Measurements from ENCODE around the gene ACOX1. TPM values are rescaled to one million over a fixed set of nuclear protein-coding genes. Genes with fewer than 3 reads are reported as not detected.
"Not testable (repeated sequence)": the region's sequence is repeated elsewhere in the genome, so short reads cannot be mapped to it uniquely, and the experiment has no call there.

The ACOX1 gene
- total and polyA plus RNA-seq, 2 donors (not counting 1 experiment from before 2014, with no cell fraction given), result 6.6 to 31.2 TPM

GRCh38 chr17:75975757-75976174, 3.2 kb downstream of the ACOX1 start:
- DNase-seq, result no peak
- H3K9me3 ChIP-seq (ENCODE audit: control extremely low read depth in 1 of 3, control insufficient read depth in 2 of 3, insufficient read depth in 1 of 3, low read length in 2 of 3), result no peaks in the 10 kb centered on the region
- no peak overlapping the region for H2AFZ ChIP-seq (ENCODE audit: insufficient read depth, low read depth, low read length, poor library complexity, severe bottlenecking)
- H3K4me2 ChIP-seq (replicated peaks; ENCODE audit: low read depth, low read length, poor library complexity, severe bottlenecking), result no peak overlapping the region
- no peak for ATAC-seq (ENCODE audit: low read depth)
- ChIA-PET CTCF (interaction anchor here (1.0 kb wide), 1 partner anchor 20 kb away, joined by 3 read pairs; no protein-coding TSS in a partner anchor), POLR2A (interaction anchor here (0.7 kb wide), 1 partner anchor 15 kb away, joined by 4 read pairs; no protein-coding TSS in a partner anchor)
- H3K9me3 Mint-ChIP-seq (ENCODE audit: insufficient read depth), result no peaks in the 10 kb centered on the region
- H3K4me1 ChIP-seq (ENCODE audit: control insufficient read depth in 2 of 2, insufficient read depth in 2 of 2, low read length in 2 of 2), result peaks cover 9 to 18% of the 10 kb centered on the region in 2 donors
- no peak overlapping the region for H3K27ac ChIP-seq (ENCODE audit: low read length in 2 of 2)
- no peak overlapping the region for H3K27ac Mint-ChIP-seq
- H3K79me2 ChIP-seq (ENCODE audit: control insufficient read depth, insufficient read depth, low read length), result peaks cover 41% of the 10 kb centered on the region
- H3K4me3 Mint-ChIP-seq, result no peak overlapping the region
- no peak for TF ChIP-seq EZH2 (IDR thresholded peaks at IDR 0.05; ENCODE audit: borderline replicate concordance, insufficient read depth, low read depth, low read length, poor library complexity, severe bottlenecking)
- peak; percentile 22 for TF ChIP-seq CTCF (IDR thresholded peaks at IDR 0.05)
- no peaks in the 10 kb centered on the region for H4K20me1 ChIP-seq (ENCODE audit: control insufficient read depth, insufficient read depth, low read length, poor library complexity, severe bottlenecking)
- H3K36me3 ChIP-seq (replicated peaks in 1 of 2; ENCODE audit: control extremely low read depth in 1 of 2, control insufficient read depth in 1 of 2, extremely low read depth in 1 of 2, insufficient read depth in 2 of 2, low read length in 1 of 2), result no peaks in the 10 kb centered on the region
- WGBS (ENCODE audit: insufficient coverage), result no CpG with 5 or more reads among the region's 5 CpGs
- H3K27me3 ChIP-seq (replicated peaks in 1 of 4; ENCODE audit: control extremely low read depth in 1 of 4, control insufficient read depth in 3 of 4, insufficient read depth in 4 of 4, low read length in 3 of 4), result no peaks in the 10 kb centered on the region
- intact Hi-C loops (cut with micrococcal nuclease), result no loop called here
- no peaks in the 10 kb centered on the region for H3K27me3 Mint-ChIP-seq
- H3K4me3 ChIP-seq (ENCODE audit: control extremely low read depth in 1 of 5, extremely low read depth in 1 of 5, insufficient read depth in 1 of 5, low read depth in 2 of 5, low read length in 4 of 5), result no peak overlapping the region
- H3K4me1 Mint-ChIP-seq, result peaks cover 43% of the 10 kb centered on the region
- H3K9ac ChIP-seq (ENCODE audit: low read length), result no peak overlapping the region

GRCh38 chr17:75975187-75975586, 3.8 kb downstream of the ACOX1 start:
- H3K4me3 Mint-ChIP-seq; ATAC-seq (ENCODE audit: low read depth); H2AFZ ChIP-seq (ENCODE audit: insufficient read depth, low read depth, low read length, poor library complexity, severe bottlenecking); H3K27me3 Mint-ChIP-seq; H3K9me3 Mint-ChIP-seq (ENCODE audit: insufficient read depth); H3K27ac ChIP-seq (ENCODE audit: low read length in 2 of 2); H3K27me3 ChIP-seq (replicated peaks in 1 of 4; ENCODE audit: control extremely low read depth in 1 of 4, control insufficient read depth in 3 of 4, insufficient read depth in 4 of 4, low read length in 3 of 4); H3K4me2 ChIP-seq (replicated peaks; ENCODE audit: low read depth, low read length, poor library complexity, severe bottlenecking); H3K9me3 ChIP-seq (ENCODE audit: control extremely low read depth in 1 of 3, control insufficient read depth in 2 of 3, insufficient read depth in 1 of 3, low read length in 2 of 3); H4K20me1 ChIP-seq (ENCODE audit: control insufficient read depth, insufficient read depth, low read length, poor library complexity, severe bottlenecking); H3K9ac ChIP-seq (ENCODE audit: low read length); DNase-seq; intact Hi-C loops (cut with micrococcal nuclease); H3K27ac Mint-ChIP-seq; H3K36me3 ChIP-seq (replicated peaks in 1 of 2; ENCODE audit: control extremely low read depth in 1 of 2, control insufficient read depth in 1 of 2, extremely low read depth in 1 of 2, insufficient read depth in 2 of 2, low read length in 1 of 2); H3K4me3 ChIP-seq (ENCODE audit: control extremely low read depth in 1 of 5, extremely low read depth in 1 of 5, insufficient read depth in 1 of 5, low read depth in 2 of 5, low read length in 4 of 5): not testable (repeated sequence)
- peaks cover 39% of the 10 kb centered on the region for H3K4me1 Mint-ChIP-seq
- Histone ChIP-seq H3K79me2 (ENCODE audit: control insufficient read depth, insufficient read depth, low read length) (peaks cover 35% of the 10 kb centered on the region), H3K4me1 (ENCODE audit: control insufficient read depth in 2 of 2, insufficient read depth in 2 of 2, low read length in 2 of 2) (peaks cover 7 to 14% of the 10 kb centered on the region in 2 donors)
- ChIA-PET POLR2A (interaction anchor here (0.7 kb wide), 1 partner anchor 15 kb away, joined by 4 read pairs; no protein-coding TSS in a partner anchor), CTCF (interaction anchor here (1.0 kb wide), 1 partner anchor 21 kb away, joined by 3 read pairs; no protein-coding TSS in a partner anchor)
- 100% methylated on average over 3 of the region's 6 CpGs for WGBS (ENCODE audit: insufficient coverage)
